Transverse colon (tissue), 4 donors: ENCODE measurements around the gene OR5B21.

Experiments used
- POLR2A ChIP-seq: fragments of 450-650 bp; IDR thresholded peaks from one replicate; pipeline ENCODE4 v1.6.1; 2016; ENCODE audit warnings: antibody characterized with exemption, mild to moderate bottlenecking, moderate library complexity
- POLR2AphosphoS5 ChIP-seq, 3 donors: sonication (generic); formaldehyde crosslinking; IDR thresholded peaks; one replicate each; pipeline ENCODE4 v1.6.1; 2016; ENCODE audit warnings: antibody characterized with exemption in 3 of 3
- TF ChIP-seq, protein P1 (sequence below), 5 experiments: fragments of 200-600 bp in 3 of 5; fragments of 450-650 bp in 2 of 5; sonication (generic) in 3 of 5; IDR thresholded peaks; 1 replicate in 2 of 5; 2 replicates in 3 of 5; pipeline ENCODE4 v1.5.1; 2016 to 2017; ENCODE audit warnings: antibody characterized with exemption in 5 of 5, inconsistent platforms in 3 of 5, mild to moderate bottlenecking in 2 of 5, moderate library complexity in 1 of 5

DNA sequence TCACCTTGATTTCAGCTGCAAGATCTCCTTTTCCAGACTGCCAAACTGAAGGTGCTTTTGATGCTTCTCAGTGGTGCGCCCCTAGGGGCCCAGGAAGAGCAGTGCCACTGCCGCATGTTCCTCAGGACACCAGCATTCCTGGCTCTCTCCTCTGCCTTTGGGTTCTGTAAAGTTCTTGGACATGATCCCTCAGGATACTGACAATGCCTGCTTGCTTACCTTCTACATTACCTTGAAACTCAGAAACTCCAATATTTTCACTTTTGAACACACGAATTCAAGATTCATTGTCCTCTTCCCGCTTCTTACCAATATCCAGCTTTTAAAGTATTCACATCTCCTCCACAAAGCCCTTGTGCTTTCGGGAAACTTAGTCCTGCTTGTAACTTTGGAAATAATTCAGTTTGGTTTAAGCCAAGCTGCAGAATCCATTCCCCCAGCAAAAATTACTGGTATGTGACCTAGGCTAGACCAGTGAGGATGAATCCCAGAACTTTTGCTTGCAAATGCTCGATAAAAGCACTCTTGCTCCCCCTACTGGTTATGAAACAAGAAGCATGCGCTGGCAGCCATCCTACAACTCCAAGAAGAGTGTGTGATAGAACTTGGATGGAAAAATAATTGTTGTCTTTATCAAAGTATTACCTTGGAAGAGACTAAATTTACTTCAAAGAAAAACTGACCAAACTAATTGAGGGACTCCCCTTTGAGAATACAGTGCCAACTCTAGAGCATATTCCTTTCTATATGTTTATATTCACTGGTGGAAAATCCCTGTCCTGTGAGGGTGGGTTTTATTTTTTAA lies 16.5 kb upstream of the OR5B21 start:
- TF ChIP-seq, protein P1, sequence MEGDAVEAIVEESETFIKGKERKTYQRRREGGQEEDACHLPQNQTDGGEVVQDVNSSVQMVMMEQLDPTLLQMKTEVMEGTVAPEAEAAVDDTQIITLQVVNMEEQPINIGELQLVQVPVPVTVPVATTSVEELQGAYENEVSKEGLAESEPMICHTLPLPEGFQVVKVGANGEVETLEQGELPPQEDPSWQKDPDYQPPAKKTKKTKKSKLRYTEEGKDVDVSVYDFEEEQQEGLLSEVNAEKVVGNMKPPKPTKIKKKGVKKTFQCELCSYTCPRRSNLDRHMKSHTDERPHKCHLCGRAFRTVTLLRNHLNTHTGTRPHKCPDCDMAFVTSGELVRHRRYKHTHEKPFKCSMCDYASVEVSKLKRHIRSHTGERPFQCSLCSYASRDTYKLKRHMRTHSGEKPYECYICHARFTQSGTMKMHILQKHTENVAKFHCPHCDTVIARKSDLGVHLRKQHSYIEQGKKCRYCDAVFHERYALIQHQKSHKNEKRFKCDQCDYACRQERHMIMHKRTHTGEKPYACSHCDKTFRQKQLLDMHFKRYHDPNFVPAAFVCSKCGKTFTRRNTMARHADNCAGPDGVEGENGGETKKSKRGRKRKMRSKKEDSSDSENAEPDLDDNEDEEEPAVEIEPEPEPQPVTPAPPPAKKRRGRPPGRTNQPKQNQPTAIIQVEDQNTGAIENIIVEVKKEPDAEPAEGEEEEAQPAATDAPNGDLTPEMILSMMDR (IDR thresholded peaks at IDR 0.05) = peak; percentile 64 to 69 (median 66)
- no peak for TF ChIP-seq POLR2AphosphoS5 (IDR thresholded peaks at IDR 0.05)
- TF ChIP-seq POLR2A = no peak
